Measurements from ENCODE around the gene ADGRB3. TPM values are rescaled to one million over a fixed set of nuclear protein-coding genes. Genes with fewer than 3 reads are reported as not detected.

The ADGRB3 gene
- total RNA-seq, 6 donors from 2014 or later = 1.1 to 7.3 (median 3.0) TPM

DNA sequence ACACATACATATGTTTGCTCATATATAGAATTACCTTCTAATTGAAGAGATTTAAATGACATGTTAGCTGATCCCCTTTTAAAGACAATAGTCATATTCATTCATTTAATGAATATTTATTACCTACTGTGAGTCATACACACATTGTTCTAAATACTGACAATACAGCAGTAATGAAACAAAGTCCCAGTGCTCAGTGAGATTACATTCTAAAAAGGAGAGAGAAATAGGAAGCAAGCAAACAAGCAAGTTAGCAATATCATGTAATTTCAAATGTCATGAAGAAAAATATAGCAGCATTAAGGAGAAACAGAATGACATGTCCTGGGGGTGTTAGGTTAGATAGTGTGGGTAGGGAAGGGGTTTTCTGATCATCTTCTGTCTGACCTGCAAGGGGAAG lies 136.3 kb downstream of the ADGRB3 start:
- H3K4me3 ChIP-seq = no peak overlapping the region
- H3K27ac ChIP-seq = no peak overlapping the region
- H3K36me3 ChIP-seq = no peaks in the 10 kb centered on the region
- H3K9me3 ChIP-seq = no peaks in the 10 kb centered on the region
- TF ChIP-seq POLR2AphosphoS5 (IDR thresholded peaks at IDR 0.05) (no peak), POLR2A (IDR thresholded peaks at IDR 0.05) (no peak), EP300 (IDR thresholded peaks at IDR 0.05) (no peak)
- no peak for ATAC-seq (ENCODE audit: low FRiP score in 2 of 2)
- H3K4me1 ChIP-seq = no peaks in the 10 kb centered on the region
- no peaks in the 10 kb centered on the region for H3K27me3 ChIP-seq
- DNase-seq = no peak

DNA sequence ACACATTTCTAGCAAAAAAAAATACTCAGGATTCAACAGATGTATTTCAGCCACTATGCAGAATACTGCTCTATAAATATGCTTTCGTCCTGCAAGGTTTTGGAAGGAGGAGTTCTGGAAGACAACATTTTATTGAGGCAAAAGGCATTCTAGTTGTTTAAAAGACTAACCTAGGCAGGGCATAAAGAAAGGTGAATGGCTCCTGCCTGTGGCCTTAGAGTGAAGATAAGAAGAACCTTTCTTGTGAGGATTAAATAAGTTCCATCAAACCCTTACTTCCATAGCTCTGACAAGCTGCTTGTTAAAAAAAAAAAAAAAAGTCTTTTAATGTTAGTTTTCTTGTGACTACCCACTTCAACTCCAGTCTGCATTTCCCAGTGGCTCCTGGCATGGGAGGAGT lies 139.8 kb downstream of the ADGRB3 start:
- no peak for TF ChIP-seq POLR2A (IDR thresholded peaks at IDR 0.05)
- TF ChIP-seq, protein P1, sequence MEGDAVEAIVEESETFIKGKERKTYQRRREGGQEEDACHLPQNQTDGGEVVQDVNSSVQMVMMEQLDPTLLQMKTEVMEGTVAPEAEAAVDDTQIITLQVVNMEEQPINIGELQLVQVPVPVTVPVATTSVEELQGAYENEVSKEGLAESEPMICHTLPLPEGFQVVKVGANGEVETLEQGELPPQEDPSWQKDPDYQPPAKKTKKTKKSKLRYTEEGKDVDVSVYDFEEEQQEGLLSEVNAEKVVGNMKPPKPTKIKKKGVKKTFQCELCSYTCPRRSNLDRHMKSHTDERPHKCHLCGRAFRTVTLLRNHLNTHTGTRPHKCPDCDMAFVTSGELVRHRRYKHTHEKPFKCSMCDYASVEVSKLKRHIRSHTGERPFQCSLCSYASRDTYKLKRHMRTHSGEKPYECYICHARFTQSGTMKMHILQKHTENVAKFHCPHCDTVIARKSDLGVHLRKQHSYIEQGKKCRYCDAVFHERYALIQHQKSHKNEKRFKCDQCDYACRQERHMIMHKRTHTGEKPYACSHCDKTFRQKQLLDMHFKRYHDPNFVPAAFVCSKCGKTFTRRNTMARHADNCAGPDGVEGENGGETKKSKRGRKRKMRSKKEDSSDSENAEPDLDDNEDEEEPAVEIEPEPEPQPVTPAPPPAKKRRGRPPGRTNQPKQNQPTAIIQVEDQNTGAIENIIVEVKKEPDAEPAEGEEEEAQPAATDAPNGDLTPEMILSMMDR (IDR thresholded peaks at IDR 0.05) = no peak
- no peak for TF ChIP-seq POLR2AphosphoS5 (IDR thresholded peaks at IDR 0.05)
- TF ChIP-seq EP300 (IDR thresholded peaks at IDR 0.05) = no peak
- DNase-seq (no peak), ATAC-seq (ENCODE audit: low FRiP score in 2 of 2) (no peak)
- Histone ChIP-seq H3K4me3 (no peak overlapping the region), H3K27ac (no peak overlapping the region), H3K9me3 (no peaks in the 10 kb centered on the region), H3K27me3 (no peaks in the 10 kb centered on the region), H3K4me1 (no peaks in the 10 kb centered on the region), H3K36me3 (no peaks in the 10 kb centered on the region)
- WGBS, 2 donors = 78 to 80% methylated on average over 1 of the region's 1 CpG

DNA sequence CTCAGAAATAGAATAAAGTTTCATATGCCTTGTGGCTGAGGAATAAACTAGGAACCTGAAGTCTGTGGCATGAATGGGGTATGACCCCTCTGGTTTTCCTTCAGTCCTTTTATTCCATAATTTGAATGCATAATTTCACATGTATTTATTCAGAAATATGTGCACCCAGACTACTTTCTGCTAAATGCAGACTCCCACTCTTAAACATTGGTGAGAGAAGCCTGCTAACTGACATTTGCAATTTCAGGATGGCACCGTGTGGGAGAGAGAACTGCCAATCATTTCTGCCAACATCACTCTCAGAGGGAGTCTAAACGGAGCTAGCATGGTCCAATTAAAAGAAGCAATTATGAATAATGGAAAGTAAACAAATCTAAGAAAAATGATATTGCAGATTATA lies 141.3 kb downstream of the ADGRB3 start:
- no peak for ATAC-seq (ENCODE audit: low FRiP score in 2 of 2)

DNA sequence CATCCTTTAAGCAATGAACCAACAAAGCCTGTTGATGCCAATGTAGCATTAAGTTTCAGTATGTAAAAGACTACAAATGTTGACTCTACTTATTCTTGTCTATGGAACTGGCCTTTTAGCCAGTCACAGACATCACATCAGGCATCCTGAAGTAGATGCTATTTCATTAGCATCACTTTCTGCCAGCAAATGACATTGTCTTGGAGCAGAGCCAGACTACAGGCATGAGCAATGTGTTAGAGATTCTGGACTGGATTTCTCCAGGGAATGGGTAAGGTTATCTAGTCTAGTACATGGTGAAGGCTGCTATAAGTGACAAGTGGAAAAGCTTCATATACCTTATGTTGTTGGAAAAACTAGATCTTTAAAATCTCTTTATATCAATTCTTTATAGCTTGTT lies 142.9 kb downstream of the ADGRB3 start:
- Histone ChIP-seq H3K27ac (no peak overlapping the region), H3K4me3 (no peak overlapping the region), H3K4me1 (no peaks in the 10 kb centered on the region), H3K9me3 (no peaks in the 10 kb centered on the region), H3K36me3 (no peaks in the 10 kb centered on the region), H3K27me3 (no peaks in the 10 kb centered on the region)
- TF ChIP-seq POLR2A (IDR thresholded peaks at IDR 0.05) = no peak
- no peak for TF ChIP-seq POLR2AphosphoS5 (IDR thresholded peaks at IDR 0.05)
- TF ChIP-seq, protein P1 (IDR thresholded peaks at IDR 0.05) = no peak
- TF ChIP-seq EP300 (IDR thresholded peaks at IDR 0.05) = no peak
- DNase-seq = no peak
- peak; percentile 35 to 62 for ATAC-seq (ENCODE audit: low FRiP score in 2 of 2)

More for the DNA sequence above, 141.3 kb downstream of the ADGRB3 start:
- no peaks in the 10 kb centered on the region for H3K4me1 ChIP-seq
- H3K4me3 ChIP-seq = no peak overlapping the region
- H3K27me3 ChIP-seq = no peaks in the 10 kb centered on the region
- no peaks in the 10 kb centered on the region for H3K9me3 ChIP-seq
- DNase-seq = no peak
- no peaks in the 10 kb centered on the region for H3K36me3 ChIP-seq
- H3K27ac ChIP-seq = no peak overlapping the region
- TF ChIP-seq POLR2A (IDR thresholded peaks at IDR 0.05) = no peak
- TF ChIP-seq, protein P1 (IDR thresholded peaks at IDR 0.05) = no peak
- 66 to 71% methylated on average over 2 of the region's 2 CpGs for WGBS, 2 donors

DNA sequence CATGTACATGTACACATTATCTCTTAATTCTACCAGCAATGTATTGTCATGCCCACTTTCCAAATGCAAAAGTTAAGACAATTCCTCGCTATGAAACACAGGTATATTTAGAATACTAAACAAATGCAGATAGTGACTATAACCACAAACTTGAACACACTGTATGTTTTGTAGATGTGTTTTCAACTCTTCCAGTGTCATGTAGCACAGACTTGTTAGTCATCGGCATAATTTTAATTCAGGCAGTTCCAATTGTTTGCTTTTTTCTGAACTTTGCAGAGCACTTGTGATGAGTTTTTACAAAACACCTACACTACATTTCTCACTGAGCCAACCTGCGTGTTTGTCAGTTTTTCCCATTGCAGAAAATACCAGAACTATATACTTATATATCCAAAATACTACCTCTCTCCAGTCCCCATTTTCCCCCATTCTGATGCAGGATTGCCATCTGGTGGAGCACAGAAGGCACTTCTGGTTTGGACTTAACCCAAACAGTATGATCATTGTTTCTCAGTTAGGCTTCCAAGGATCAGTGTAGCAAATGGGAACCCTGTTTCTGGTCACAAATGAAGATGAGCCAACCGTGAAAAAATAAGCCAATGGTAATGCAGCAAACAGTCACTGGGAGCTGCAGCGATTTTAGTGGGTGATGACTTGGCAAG lies 143.4 kb downstream of the ADGRB3 start:
- no peaks in the 10 kb centered on the region for H3K36me3 ChIP-seq
- WGBS, 2 donors = 37 to 42% methylated on average over 5 of the region's 5 CpGs
- TF ChIP-seq POLR2A (IDR thresholded peaks at IDR 0.05) (no peak), EP300 (IDR thresholded peaks at IDR 0.05) (no peak)
- TF ChIP-seq, protein P1 (IDR thresholded peaks at IDR 0.05) = peak in 5 of 6 experiments; percentile 13 to 48 (median 39)
- ATAC-seq (ENCODE audit: low FRiP score in 2 of 2) = peak; percentile 53 to 82
- no peak for DNase-seq
- no peak overlapping the region for H3K4me3 ChIP-seq
- no peaks in the 10 kb centered on the region for H3K4me1 ChIP-seq
- H3K9me3 ChIP-seq = no peaks in the 10 kb centered on the region
- H3K27me3 ChIP-seq = no peaks in the 10 kb centered on the region
- no peak overlapping the region for H3K27ac ChIP-seq

Measured in upper lobe of left lung (tissue), 6 donors.